Keratinocyte (primary cell): ENCODE results near the gene ASPHD2. TPM values are rescaled to one million over a fixed set of nuclear protein-coding genes. Genes with fewer than 3 reads are reported as not detected.

Experiments
- DNase-seq: peaks from one replicate; pipeline ENCODE4 v3.0.0-alpha.2; 2011; ENCODE audit warnings: low read depth, missing footprints, low spot score
- FAIRE-seq: peaks from 2 replicates; lab custom pipeline; 2011; peaks lifted over from hg19 to GRCh38; lab: Jason Lieb, UNC
- H2AFZ ChIP-seq: 2 replicates; pipeline ENCODE4 v1.6.0; 2012; ENCODE audit warnings: low read length, control low read depth, inconsistent platforms; ENCODE audit not compliant: control insufficient read depth
- H3K27ac ChIP-seq: 2 replicates; pipeline ENCODE4 v1.5.1; 2011; ENCODE audit warnings: low read length; ENCODE audit not compliant: control insufficient read depth, insufficient read depth
- H3K27me3 ChIP-seq: 3 replicates; pipeline ENCODE4 v1.6.0; 2011; ENCODE audit warnings: low read length; ENCODE audit not compliant: control insufficient read depth, insufficient read depth; ENCODE audit errors: extremely low read depth
- H3K36me3 ChIP-seq, 2 experiments: 2 replicates in 1 of 2; 3 replicates in 1 of 2; pipeline ENCODE4 v1.5.1; 2011; ENCODE audit warnings: low read length in 2 of 2, mild to moderate bottlenecking in 1 of 2; ENCODE audit not compliant: control insufficient read depth in 2 of 2, insufficient read depth in 2 of 2; ENCODE audit errors: extremely low read depth in 1 of 2
- H3K4me1 ChIP-seq: 3 replicates; pipeline ENCODE4 v1.5.1; 2011; ENCODE audit warnings: low read length; ENCODE audit not compliant: control insufficient read depth, insufficient read depth; ENCODE audit errors: extremely low read depth
- H3K4me2 ChIP-seq: 3 replicates; pipeline ENCODE4 v1.6.0; 2011; ENCODE audit warnings: low read depth, low read length; ENCODE audit not compliant: control insufficient read depth, insufficient read depth; ENCODE audit errors: extremely low read depth
- H3K4me3 ChIP-seq, 3 experiments: fragments of 200-600 bp in 1 of 3; sonication (generic) in 1 of 3; 2 replicates in 2 of 3; 3 replicates in 1 of 3; pipeline ENCODE4 v1.5.1; 2011 to 2016; ENCODE audit warnings: low read length in 3 of 3, mild to moderate bottlenecking in 3 of 3, control low read depth in 2 of 3, inconsistent platforms in 1 of 3, low read depth in 1 of 3, mixed read lengths in 1 of 3, mixed run types in 1 of 3, moderate library complexity in 1 of 3; ENCODE audit not compliant: control insufficient read depth in 2 of 3, insufficient read depth in 2 of 3; ENCODE audit errors: extremely low read depth in 1 of 3
- H3K79me2 ChIP-seq: 2 replicates; pipeline ENCODE4 v1.6.0; 2012; ENCODE audit warnings: low read length; ENCODE audit not compliant: control insufficient read depth, insufficient read depth
- H3K9ac ChIP-seq: 3 replicates; pipeline ENCODE4 v1.6.0; 2011; ENCODE audit warnings: low read length; ENCODE audit not compliant: control insufficient read depth, insufficient read depth; ENCODE audit errors: extremely low read depth
- H3K9me1 ChIP-seq: 3 replicates; pipeline ENCODE4 v1.6.0; 2011; ENCODE audit warnings: low read length; ENCODE audit not compliant: control insufficient read depth, insufficient read depth; ENCODE audit errors: extremely low read depth
- H3K9me3 ChIP-seq: 2 replicates; pipeline ENCODE4 v1.5.1; 2012; ENCODE audit warnings: low read depth, low read length; ENCODE audit not compliant: control insufficient read depth
- H4K20me1 ChIP-seq: 3 replicates; pipeline ENCODE4 v1.6.0; 2011; ENCODE audit warnings: low read length; ENCODE audit not compliant: control insufficient read depth, insufficient read depth; ENCODE audit errors: extremely low read depth
- CTCF ChIP-seq, 3 experiments: IDR thresholded peaks in 1 of 3; conservative IDR thresholded peaks in 1 of 3; optimal IDR thresholded peaks in 1 of 3; 2 replicates in 2 of 3; 3 replicates in 1 of 3; pipeline versions ENCODE3 to v1.5.1; 2011; ENCODE audit warnings: low read length in 3 of 3, mild to moderate bottlenecking in 3 of 3, moderate library complexity in 2 of 3, control low read depth in 1 of 3, inconsistent platforms in 1 of 3; ENCODE audit not compliant: insufficient read depth in 2 of 3; ENCODE audit errors: extremely low read depth in 1 of 3
- EZH2 ChIP-seq: IDR thresholded peaks from one replicate; pipeline ENCODE4 v1.6.1; 2012; ENCODE audit warnings: inconsistent platforms, mild to moderate bottlenecking, low read length, moderate library complexity
- dilution Hi-C: fragments of 300-500 bp; cut with MboI; formaldehyde crosslinking; loops from one replicate; pipeline ENCODE4 v1.7.0; 2020; ENCODE audit warnings: low sequenced_read_pairs; ENCODE audit not compliant: extremely low pct_ligation_motif_present
- polyA plus RNA-seq, 5 experiments: library from polyadenylated mRNA; depleted of rRNA in 3 of 5; stranded (reverse) in 3 of 5; stranded (forward) in 1 of 5; unstranded in 1 of 5; fragments of >200 nt; gene quantifications; 1 replicate in 1 of 5; 2 replicates in 3 of 5; 3 replicates in 1 of 5; pipeline versions ENCODE4 v1.2.1 to v1.2.3, GENCODE V29; 2011 to 2012; ENCODE audit warnings: missing spikeins in 2 of 5, low read depth in 1 of 5, low replicate concordance in 1 of 5

Gene ASPHD2
- polyA plus RNA-seq, 1 donor (not counting 4 experiments of a cell fraction or from before 2014, with no cell fraction given): 3.5 TPM

- TF ChIP-seq EZH2 (no peak), CTCF (optimal IDR thresholded peaks at IDR 0.05 in 1 of 3, IDR thresholded peaks at IDR 0.05 in 1 of 3, conservative IDR thresholded peaks at IDR 0.05 in 1 of 3; ENCODE audit: extremely low read depth in 1 of 3, insufficient read depth in 2 of 3, low read length in 3 of 3) (no peak)
- peak overlapping the region; percentile 29 for H3K27ac ChIP-seq
- FAIRE-seq (no peak), DNase-seq (no peak)
- no peaks in the 10 kb centered on the region for H4K20me1 ChIP-seq
- peaks cover 62% of the 10 kb centered on the region for H3K4me1 ChIP-seq
- no peaks in the 10 kb centered on the region for H3K9me1 ChIP-seq
- H3K27me3 ChIP-seq: no peaks in the 10 kb centered on the region
- H3K9ac ChIP-seq: no peak overlapping the region
- H3K79me2 ChIP-seq: peaks cover 26% of the 10 kb centered on the region
- no peaks in the 10 kb centered on the region for H3K9me3 ChIP-seq
- H3K4me3 ChIP-seq: peak overlapping the region; percentile 8 to 36 (median 29)
- H2AFZ ChIP-seq: no peak overlapping the region
- peaks cover 3 to 23% of the 10 kb centered on the region in 2 experiments for H3K36me3 ChIP-seq
- dilution Hi-C loops: no loop called here
- peak overlapping the region; percentile 86 for H3K4me2 ChIP-seq
Measured at GRCh38 chr22:26479792-26480610, 50.9 kb downstream of the ASPHD2 start.

- DNase-seq: no peak
- Histone ChIP-seq H3K9ac (no peak overlapping the region), H3K27ac (peak overlapping the region; percentile 22), H3K79me2 (peaks cover 32% of the 10 kb centered on the region), H4K20me1 (no peaks in the 10 kb centered on the region), H3K4me1 (peaks cover 66% of the 10 kb centered on the region), H3K27me3 (no peaks in the 10 kb centered on the region), H3K4me2 (peak overlapping the region; percentile 86), H2AFZ (no peak overlapping the region), H3K4me3 (peak overlapping the region in 1 of 3 experiments; percentile 29), H3K9me1 (no peaks in the 10 kb centered on the region), H3K9me3 (no peaks in the 10 kb centered on the region), H3K36me3 (peaks cover 3 to 23% of the 10 kb centered on the region in 2 experiments)
- dilution Hi-C loops: no loop called here
- TF ChIP-seq CTCF (optimal IDR thresholded peaks at IDR 0.05 in 1 of 3, IDR thresholded peaks at IDR 0.05 in 1 of 3, conservative IDR thresholded peaks at IDR 0.05 in 1 of 3; ENCODE audit: extremely low read depth in 1 of 3, insufficient read depth in 2 of 3, low read length in 3 of 3) (no peak), EZH2 (no peak)
- FAIRE-seq: no peak
Measured at GRCh38 chr22:26480611-26480932, 51.5 kb downstream of the ASPHD2 start.
